H1 (cell line): Measurements from ENCODE around the gene TBC1D12. TPM values are rescaled to one million over a fixed set of nuclear protein-coding genes. Genes with fewer than 3 reads are reported as not detected.

Experiments used
- ASH2L ChIP-seq: fragments of 200-600, 300-600 bp; sonication (generic); IDR thresholded peaks from one replicate; pipeline ENCODE4 v1.7.1; 2017; ENCODE audit warnings: low read length
- BCL11A ChIP-seq, 2 experiments: IDR thresholded peaks; one replicate each; pipeline ENCODE4 v1.6.1; 2011; ENCODE audit warnings: low read depth in 2 of 2, low read length in 2 of 2, mild to moderate bottlenecking in 2 of 2
- BRCA1 ChIP-seq: IDR thresholded peaks from 2 replicates; pipeline ENCODE4 v1.6.1; 2012; ENCODE audit warnings: low read depth, low read length, improper control_type of control experiment
- CBX8 ChIP-seq: fragments of 300-800, 300-1000 bp; sonication (generic); IDR thresholded peaks from 2 replicates; pipeline ENCODE4 v1.7.1; 2016; ENCODE audit warnings: low read depth, low read length, borderline replicate concordance
- CHD1 ChIP-seq: IDR thresholded peaks from 2 replicates; pipeline ENCODE4 v1.6.1; 2012; ENCODE audit warnings: low read depth, low read length, improper control_type of control experiment
- CREB1 ChIP-seq: IDR thresholded peaks from 2 replicates; pipeline ENCODE4 v1.6.1; 2012; ENCODE audit warnings: inconsistent platforms
- CTBP2 ChIP-seq: IDR thresholded peaks from 2 replicates; pipeline ENCODE4 v1.7.0; 2011; ENCODE audit warnings: borderline replicate concordance, mild to moderate bottlenecking, moderate library complexity, mixed read lengths, low read length; ENCODE audit not compliant: insufficient read depth, insufficient read length
- EGR1 ChIP-seq: IDR thresholded peaks from 2 replicates; pipeline ENCODE4 v1.6.1; 2011; ENCODE audit warnings: low read depth, low read length, borderline replicate concordance
- GABPA ChIP-seq: IDR thresholded peaks from 2 replicates; pipeline ENCODE4 v1.6.1; 2011; ENCODE audit warnings: mild to moderate bottlenecking, low read length, moderate library complexity, borderline replicate concordance; ENCODE audit not compliant: insufficient read depth
- HDAC2 ChIP-seq, 2 experiments: fragments of 300-600 bp in 1 of 2; sonication (generic) in 1 of 2; IDR thresholded peaks; 2 replicates each; pipeline ENCODE4 v1.6.1; 2011 to 2012; ENCODE audit warnings: low read depth in 2 of 2, low read length in 2 of 2, mild to moderate bottlenecking in 2 of 2, moderate library complexity in 2 of 2, borderline replicate concordance in 1 of 2, inconsistent platforms in 1 of 2
- MAFK ChIP-seq: IDR thresholded peaks from 2 replicates; pipeline ENCODE4 v1.6.1; 2012; ENCODE audit warnings: low read depth, mild to moderate bottlenecking, improper control_type of control experiment, low read length
- NRF1 ChIP-seq: IDR thresholded peaks from 2 replicates; pipeline ENCODE4 v1.6.1; 2011; ENCODE audit warnings: mild to moderate bottlenecking, low read depth, low read length, improper control_type of control experiment
- PHF8 ChIP-seq: fragments of 200-600 bp; sonication (generic); conservative IDR thresholded peaks from 2 replicates; pipeline ENCODE4 v1.7.1; 2012; ENCODE audit warnings: low read depth, mild to moderate bottlenecking, inconsistent platforms, low read length, moderate library complexity
- POU5F1 ChIP-seq: IDR thresholded peaks from 2 replicates; pipeline ENCODE4 v1.6.1; 2011; ENCODE audit warnings: low read depth, mild to moderate bottlenecking, low read length, moderate library complexity
- RAD21 ChIP-seq, 2 experiments: IDR thresholded peaks in 1 of 2; conservative IDR thresholded peaks in 1 of 2; 2 replicates each; pipeline ENCODE4 v1.6.1; 2011; ENCODE audit warnings: low read depth in 2 of 2, low read length in 2 of 2, improper control_type of control experiment in 1 of 2, inconsistent platforms in 1 of 2, mild to moderate bottlenecking in 1 of 2, moderate library complexity in 1 of 2
- SIRT6 ChIP-seq: IDR thresholded peaks from one replicate; pipeline ENCODE4 v1.7.1; 2012; ENCODE audit warnings: low read length, inconsistent platforms
- SUZ12 ChIP-seq: fragments of 200-600 bp; sonication (generic); IDR thresholded peaks from 2 replicates; pipeline ENCODE4 v1.6.1; 2012; ENCODE audit warnings: mild to moderate bottlenecking, inconsistent platforms, low read length, moderate library complexity, mixed read lengths
- TAF7 ChIP-seq: optimal IDR thresholded peaks from 2 replicates; pipeline ENCODE3; 2011; ENCODE audit warnings: low read depth, mild to moderate bottlenecking, inconsistent platforms, low read length, moderate library complexity, borderline replicate concordance
- TBP ChIP-seq: IDR thresholded peaks from 2 replicates; pipeline ENCODE4 v1.6.1; 2011; ENCODE audit warnings: low read depth, low read length, improper control_type of control experiment
- TEAD4 ChIP-seq: IDR thresholded peaks from 2 replicates; pipeline ENCODE4 v1.6.1; 2012; ENCODE audit warnings: low read depth, low read length, inconsistent platforms, mixed read lengths
- polyA plus RNA-seq, 7 experiments: library from polyadenylated mRNA; depleted of rRNA in 3 of 7; stranded (reverse) in 5 of 7; unstranded in 2 of 7; fragments of >200 nt in 5 of 7; fragments of 200-250 nt in 2 of 7; gene quantifications; 1 replicate in 5 of 7; 2 replicates in 1 of 7; 4 replicates in 1 of 7; pipeline versions ENCODE4 v1.2.1 to v1.2.3, GENCODE V29; 2011 to 2013; ENCODE audit warnings: missing spikeins in 2 of 7, mixed read lengths in 2 of 7
- total RNA-seq: library from RNA; stranded (reverse); fragmentation: NEBNext Ultra II Directional; extraction: Animal tissue kit (Norgen Biotek cat#: 25700); gene quantifications from 2 replicates; pipeline ENCODE4 v1.2.1, GENCODE V29; 2021
- TF ChIP-seq, protein P1 (sequence below): IDR thresholded peaks from 2 replicates; pipeline ENCODE4 v1.6.1; 2012; ENCODE audit warnings: inconsistent platforms

TBC1D12 gene
- total and polyA plus RNA-seq, 2 of the 8 experiments (the other 6 are each of a cell fraction or from before 2014, with no cell fraction given), result 1.1 to 3.2 TPM

DNA sequence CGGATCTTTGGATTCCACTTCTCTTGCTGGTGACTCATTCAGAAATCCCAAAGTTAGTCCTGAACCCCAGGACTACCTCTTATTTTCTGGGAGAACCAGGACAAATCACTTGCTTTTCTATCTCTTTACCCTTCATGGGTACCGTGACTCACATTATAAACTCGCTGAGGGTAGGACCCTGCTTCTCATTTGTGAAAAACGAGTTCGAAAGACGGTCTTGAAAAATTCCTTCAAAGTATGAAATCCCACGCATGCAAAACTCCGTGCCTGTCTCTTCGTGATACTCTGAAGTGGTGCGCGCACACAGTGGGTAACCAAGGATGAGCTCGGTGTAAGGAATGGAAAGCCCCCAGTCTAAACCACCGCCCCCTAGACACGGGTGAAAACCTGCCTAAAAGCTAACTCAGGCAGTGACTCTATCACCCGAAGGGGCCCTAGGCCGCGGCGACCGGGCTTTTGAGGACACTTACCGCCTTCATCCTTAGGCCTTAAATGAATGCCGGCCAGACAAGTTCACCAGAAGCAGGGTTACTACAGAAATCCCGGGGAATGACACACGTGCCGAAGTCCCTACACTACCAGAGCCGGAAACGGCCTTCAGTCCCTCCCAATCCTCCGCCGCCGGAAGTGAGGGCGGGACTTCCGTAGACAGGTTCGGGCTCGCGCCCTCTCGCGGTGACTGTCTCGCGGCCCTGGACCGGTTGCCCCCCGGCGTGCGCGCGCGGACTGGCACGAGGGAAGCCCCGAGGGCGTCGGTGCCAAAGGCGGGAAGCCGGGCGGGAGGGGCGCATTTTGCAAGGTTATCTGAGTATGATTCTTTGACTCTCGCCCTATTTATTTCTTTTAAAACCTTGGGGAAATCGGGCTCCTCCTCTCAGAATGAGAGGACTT, 39.7 kb upstream of the TBC1D12 start, which contains the start of gene NOC3L (continued):
- TF ChIP-seq SUZ12 (no peak), EGR1 (0 out of 2 replicates have a peak, but pooled peaks have one; percentile 8), POU5F1 (no peak), SIRT6 (no peak), BRCA1 (peak; percentile 82), HDAC2 (IDR thresholded peaks at IDR 0.05; ENCODE audit: borderline replicate concordance in 1 of 2, low read depth in 2 of 2, low read length in 2 of 2) (peak in 1 of 2 experiments; percentile 19; a peak in 1 of 4 replicates), MAFK (no peak), TBP (peak; percentile 72; the same call in 1 of the 2 replicates), GABPA (peak; percentile 97), BCL11A (IDR thresholded peaks at IDR 0.05; ENCODE audit: low read depth in 2 of 2, low read length in 2 of 2) (no peak), RAD21 (IDR thresholded peaks at IDR 0.05 in 1 of 2, conservative IDR thresholded peaks at IDR 0.05 in 1 of 2; ENCODE audit: low read depth in 2 of 2, low read length in 2 of 2) (peak in 1 of 2 experiments; percentile 29; a peak in 2 of 4 replicates), TEAD4 (no peak), ASH2L (peak; percentile 59), NRF1 (no peak), CHD1 (no peak), PHF8 (peak; percentile 79), TAF7 (no peak), CBX8 (no peak), CTBP2 (no peak), CREB1 (peak; percentile 45; the same call in 1 of the 2 replicates)
- TF ChIP-seq, protein P1, sequence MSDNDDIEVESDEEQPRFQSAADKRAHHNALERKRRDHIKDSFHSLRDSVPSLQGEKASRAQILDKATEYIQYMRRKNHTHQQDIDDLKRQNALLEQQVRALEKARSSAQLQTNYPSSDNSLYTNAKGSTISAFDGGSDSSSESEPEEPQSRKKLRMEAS, result peak; percentile 100
